Body of pancreas (tissue), 4 donors: ENCODE measurements around the gene PKD2. TPM values are rescaled to one million over a fixed set of nuclear protein-coding genes. Genes with fewer than 3 reads are reported as not detected.
"Not testable (repeated sequence)": the region's sequence is repeated elsewhere in the genome, so short reads cannot be mapped to it uniquely, and the experiment has no call there.

ENCODE experiments used
- ATAC-seq: fragments of 150-250 bp; one replicate; pipeline ENCODE4 v1.9.1; 2016
- DNase-seq, 4 donors: peaks; one replicate each; pipeline ENCODE4 v3.0.0-alpha.2; 2019
- H3K27ac ChIP-seq, 4 donors: fragments of 200-600 bp; sonication (generic); 1 replicate in 3 of 4; 2 replicates in 1 of 4; pipeline versions ENCODE4 v1.5.1 to v1.6.1; 2016 to 2019; ENCODE audit warnings: mild to moderate bottlenecking in 1 of 4, mixed read lengths in 1 of 4, moderate library complexity in 1 of 4
- H3K27me3 ChIP-seq, 2 donors: fragments of 200-600 bp; sonication (generic); one replicate each; pipeline ENCODE4 v1.6.0; 2016; ENCODE audit warnings: mild to moderate bottlenecking in 1 of 2
- H3K36me3 ChIP-seq, 2 donors: fragments of 200-600 bp; sonication (generic); replicated peaks in 1 of 2; 2 replicates each; pipeline ENCODE4 v1.5.1; 2016; ENCODE audit warnings: low read depth in 2 of 2; ENCODE audit not compliant: insufficient read depth in 1 of 2
- H3K4me1 ChIP-seq: fragments of 200-600 bp; sonication (generic); one replicate; pipeline ENCODE4 v1.6.0; 2016
- H3K4me3 ChIP-seq, 2 donors: fragments of 200-600 bp; sonication (generic); 1 replicate in 1 of 2; 2 replicates in 1 of 2; pipeline ENCODE4 v1.5.1; 2016 to 2019
- H3K9me3 ChIP-seq, 3 donors: fragments of 200-600 bp; sonication (generic); 1 replicate in 2 of 3; 2 replicates in 1 of 3; pipeline ENCODE4 v1.5.1; 2016
- POLR2A ChIP-seq, 3 donors: fragments of 450-650 bp; IDR thresholded peaks; one replicate each; pipeline ENCODE4 v1.6.1; 2016; ENCODE audit warnings: antibody characterized with exemption in 3 of 3, mild to moderate bottlenecking in 2 of 3
- WGBS, 2 donors: methylation state at CpG; one replicate each; pipeline ENCODE4 v1.1.5; 2017; 5-methylcytosine and 5-hydroxymethylcytosine counted together
- intact Hi-C: fragments of 100-400 bp; cut with DNase I; formaldehyde crosslinking; loops from one replicate; pipeline ENCODE4 v1.15.1; 2023
- total RNA-seq, 2 donors: library from RNA; depleted of rRNA; stranded (reverse); fragments of >200 nt; gene quantifications; one replicate each; pipeline ENCODE4 v1.1.0, GENCODE V29; 2016
- TF ChIP-seq, protein P1 (sequence below), 7 experiments: fragments of 450-650 bp in 4 of 7; fragments of 200-600 bp in 3 of 7; sonication (generic) in 3 of 7; IDR thresholded peaks; one replicate each; pipeline ENCODE4 v1.5.1; 2016 to 2019; ENCODE audit warnings: antibody characterized with exemption in 7 of 7

The PKD2 gene
- total RNA-seq, 2 donors from 2014 or later = 29.8 to 33.6 TPM

DNA sequence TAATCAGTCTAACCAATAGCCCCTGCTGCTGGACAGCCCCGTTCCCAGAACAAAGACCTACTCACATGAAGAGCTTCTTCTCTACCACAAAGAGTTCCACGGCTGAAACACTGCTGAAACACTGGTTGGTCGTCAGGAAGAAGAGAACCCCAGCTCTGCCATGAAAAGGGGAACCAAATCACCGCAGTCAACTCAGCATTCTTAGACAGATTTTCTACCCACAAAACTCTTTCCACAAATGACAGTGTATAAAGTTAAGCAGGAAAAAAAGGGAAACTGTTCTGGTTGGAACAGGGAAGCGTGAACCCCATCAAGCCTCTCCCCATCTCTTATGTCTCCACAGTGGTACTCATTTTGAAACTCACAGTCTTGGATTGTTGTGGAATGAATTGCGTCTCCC lies 93.7 kb downstream of the PKD2 start:
- no peak for ATAC-seq
- H3K4me3 ChIP-seq = no peak overlapping the region
- TF ChIP-seq, protein P1, sequence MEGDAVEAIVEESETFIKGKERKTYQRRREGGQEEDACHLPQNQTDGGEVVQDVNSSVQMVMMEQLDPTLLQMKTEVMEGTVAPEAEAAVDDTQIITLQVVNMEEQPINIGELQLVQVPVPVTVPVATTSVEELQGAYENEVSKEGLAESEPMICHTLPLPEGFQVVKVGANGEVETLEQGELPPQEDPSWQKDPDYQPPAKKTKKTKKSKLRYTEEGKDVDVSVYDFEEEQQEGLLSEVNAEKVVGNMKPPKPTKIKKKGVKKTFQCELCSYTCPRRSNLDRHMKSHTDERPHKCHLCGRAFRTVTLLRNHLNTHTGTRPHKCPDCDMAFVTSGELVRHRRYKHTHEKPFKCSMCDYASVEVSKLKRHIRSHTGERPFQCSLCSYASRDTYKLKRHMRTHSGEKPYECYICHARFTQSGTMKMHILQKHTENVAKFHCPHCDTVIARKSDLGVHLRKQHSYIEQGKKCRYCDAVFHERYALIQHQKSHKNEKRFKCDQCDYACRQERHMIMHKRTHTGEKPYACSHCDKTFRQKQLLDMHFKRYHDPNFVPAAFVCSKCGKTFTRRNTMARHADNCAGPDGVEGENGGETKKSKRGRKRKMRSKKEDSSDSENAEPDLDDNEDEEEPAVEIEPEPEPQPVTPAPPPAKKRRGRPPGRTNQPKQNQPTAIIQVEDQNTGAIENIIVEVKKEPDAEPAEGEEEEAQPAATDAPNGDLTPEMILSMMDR (IDR thresholded peaks at IDR 0.05) = no peak
- no peak for TF ChIP-seq POLR2A (IDR thresholded peaks at IDR 0.05)
- no peaks in the 10 kb centered on the region for H3K4me1 ChIP-seq
- H3K27me3 ChIP-seq = no peaks in the 10 kb centered on the region
- H3K27ac ChIP-seq = no peak overlapping the region
- no peaks in the 10 kb centered on the region for H3K9me3 ChIP-seq
- 78 to 87% methylated on average over 6 of the region's 6 CpGs for WGBS, 2 donors
- H3K36me3 ChIP-seq = no peaks in the 10 kb centered on the region
- intact Hi-C loops = no loop called here
- DNase-seq = peak in 1 of 4 donors; percentile 43

DNA sequence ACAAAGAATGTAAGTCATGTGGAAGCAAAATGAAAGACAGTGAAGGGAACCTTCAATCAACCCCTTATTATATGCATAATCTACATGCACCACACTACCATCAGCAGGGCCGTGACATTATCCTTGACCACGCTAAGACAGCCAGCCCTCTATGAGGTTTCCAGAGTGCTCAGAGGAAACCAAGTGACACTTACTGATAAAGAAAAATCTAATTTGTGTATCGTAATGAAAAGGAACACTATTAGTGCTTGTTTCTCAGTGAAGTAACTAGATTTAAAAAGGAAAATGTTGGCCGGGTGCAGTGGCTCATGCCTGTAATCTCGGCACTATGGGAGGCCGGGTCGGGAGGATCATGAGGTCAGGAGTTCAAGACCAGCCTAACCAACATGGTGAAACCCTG lies 94.6 kb downstream of the PKD2 start:
- Histone ChIP-seq H3K27ac (no peak overlapping the region), H3K9me3 (no peaks in the 10 kb centered on the region), H3K4me1 (no peaks in the 10 kb centered on the region), H3K36me3 (no peaks in the 10 kb centered on the region), H3K27me3 (no peaks in the 10 kb centered on the region), H3K4me3 (no peak overlapping the region)
- ATAC-seq (no peak), DNase-seq (no peak)
- TF ChIP-seq, protein P1 (IDR thresholded peaks at IDR 0.05) = no peak
- no peak for TF ChIP-seq POLR2A (IDR thresholded peaks at IDR 0.05)
- intact Hi-C loops = no loop called here
- WGBS, 2 donors = 81 to 82% methylated on average over 7 of the region's 7 CpGs

DNA sequence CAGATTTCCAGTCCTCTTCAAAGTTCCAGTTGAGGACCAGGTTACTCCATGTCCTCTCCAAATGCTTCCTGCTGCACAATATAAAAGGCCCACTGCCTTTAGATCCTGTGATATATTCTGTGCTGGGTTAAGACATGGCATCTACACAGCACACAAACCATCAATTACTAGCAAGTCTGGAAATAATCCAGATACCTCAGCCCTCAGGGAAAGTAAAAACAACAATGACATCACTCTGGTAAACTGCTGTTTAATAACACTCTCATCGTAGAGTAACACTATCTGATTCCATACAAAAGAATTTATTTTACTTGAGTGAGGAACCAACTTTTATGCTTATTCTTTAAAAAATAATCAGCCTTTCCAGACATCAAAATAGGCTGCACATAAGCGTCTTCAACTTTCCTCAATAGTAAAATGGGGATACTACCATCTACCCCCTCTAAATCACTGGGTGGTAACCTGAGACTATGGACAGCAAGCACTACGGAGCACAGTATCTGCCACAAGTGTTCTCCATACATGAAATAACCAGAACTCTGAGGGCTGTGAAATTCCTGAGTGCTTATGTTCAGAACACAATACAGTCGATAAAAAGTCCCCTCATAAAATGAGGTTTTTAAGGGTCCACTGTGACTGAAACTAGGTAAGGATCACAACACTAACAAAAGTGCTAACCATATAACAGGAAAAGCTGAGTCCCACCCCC lies 97.6 kb downstream of the PKD2 start:
- no peak overlapping the region for H3K27ac ChIP-seq
- H3K4me1 ChIP-seq = peaks cover 17% of the 10 kb centered on the region
- TF ChIP-seq, protein P1 (IDR thresholded peaks at IDR 0.05) = no peak
- TF ChIP-seq POLR2A (IDR thresholded peaks at IDR 0.05) = no peak
- intact Hi-C loops = no loop called here
- WGBS, 2 donors = 76 to 79% methylated on average over 4 of the region's 4 CpGs
- H3K36me3 ChIP-seq = no peaks in the 10 kb centered on the region
- no peak for DNase-seq
- no peak overlapping the region for H3K4me3 ChIP-seq
- H3K9me3 ChIP-seq = no peaks in the 10 kb centered on the region
- ATAC-seq = no peak
- no peaks in the 10 kb centered on the region for H3K27me3 ChIP-seq

DNA sequence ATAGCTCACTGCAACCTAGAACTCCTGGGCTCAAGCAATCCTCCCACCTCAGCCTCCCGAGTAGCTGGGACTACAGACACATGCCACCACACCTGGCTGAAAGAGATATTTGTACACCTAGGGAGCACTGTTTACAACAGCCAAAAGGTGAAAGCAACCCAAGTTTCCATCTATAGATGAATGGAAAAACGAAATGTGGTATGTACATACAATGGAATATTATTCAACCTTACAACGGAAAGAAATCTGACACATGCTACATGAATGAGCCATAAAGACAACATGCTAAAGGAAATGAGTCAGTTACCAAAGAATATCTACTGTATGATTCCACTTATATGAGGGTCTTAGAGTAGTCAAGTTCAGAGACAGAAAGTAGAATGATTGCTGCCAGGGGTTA lies 98.8 kb downstream of the PKD2 start:
- no peak for DNase-seq
- no peak for ATAC-seq
- WGBS, 2 donors = 86 to 88% methylated on average over 3 of the region's 3 CpGs
- Histone ChIP-seq H3K4me3 (no peak overlapping the region), H3K27me3 (no peaks in the 10 kb centered on the region), H3K9me3 (no peaks in the 10 kb centered on the region), H3K4me1 (peaks cover 26% of the 10 kb centered on the region), H3K36me3 (no peaks in the 10 kb centered on the region), H3K27ac (no peak overlapping the region)
- no peak for TF ChIP-seq POLR2A (IDR thresholded peaks at IDR 0.05)
- intact Hi-C loops = no loop called here

DNA sequence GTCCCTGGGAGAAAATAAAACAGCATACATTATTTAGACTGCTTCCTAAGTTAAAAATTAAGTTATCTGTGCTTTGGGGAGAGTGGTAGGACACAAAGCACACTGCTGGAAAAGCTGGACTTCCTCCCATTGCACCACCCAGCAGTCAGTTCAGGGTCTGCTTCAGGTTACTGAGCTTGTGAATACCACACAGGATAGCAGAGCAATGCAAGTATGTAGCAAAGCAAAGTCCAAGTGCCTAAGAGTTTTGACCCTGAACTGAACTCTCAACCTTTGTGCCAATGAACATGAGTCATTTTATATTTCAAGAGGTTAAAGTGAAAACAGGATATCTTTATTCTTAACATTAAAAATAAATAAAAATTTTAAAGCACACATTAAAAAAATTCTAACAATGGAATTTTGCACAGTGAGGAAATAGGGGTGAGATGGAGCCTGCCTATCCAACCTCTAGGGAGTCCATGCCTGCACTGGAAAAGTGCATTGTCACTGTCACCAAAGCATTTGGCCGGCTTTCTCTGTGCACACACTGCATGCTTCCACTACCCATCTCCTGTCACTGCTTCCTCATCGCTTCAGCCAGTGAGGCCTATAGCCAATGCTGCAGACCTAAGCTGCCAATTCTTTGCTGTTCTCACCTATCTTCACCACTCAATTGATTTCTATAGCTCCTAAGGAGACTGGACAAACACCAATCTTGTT lies 100.1 kb downstream of the PKD2 start:
- Histone ChIP-seq H3K4me1 (peaks cover 26% of the 10 kb centered on the region), H3K27me3 (no peaks in the 10 kb centered on the region), H3K36me3 (no peaks in the 10 kb centered on the region), H3K9me3 (no peaks in the 10 kb centered on the region), H3K4me3 (no peak overlapping the region), H3K27ac (no peak overlapping the region)
- DNase-seq = peak in 2 of 4 donors; percentile 6 to 18
- TF ChIP-seq POLR2A (IDR thresholded peaks at IDR 0.05) = no peak
- TF ChIP-seq, protein P1 (IDR thresholded peaks at IDR 0.05) = no peak
- WGBS, 2 donors = 36 to 57% methylated on average over 2 of the region's 2 CpGs
- intact Hi-C loops = no loop called here
- ATAC-seq = peak; percentile 66

DNA sequence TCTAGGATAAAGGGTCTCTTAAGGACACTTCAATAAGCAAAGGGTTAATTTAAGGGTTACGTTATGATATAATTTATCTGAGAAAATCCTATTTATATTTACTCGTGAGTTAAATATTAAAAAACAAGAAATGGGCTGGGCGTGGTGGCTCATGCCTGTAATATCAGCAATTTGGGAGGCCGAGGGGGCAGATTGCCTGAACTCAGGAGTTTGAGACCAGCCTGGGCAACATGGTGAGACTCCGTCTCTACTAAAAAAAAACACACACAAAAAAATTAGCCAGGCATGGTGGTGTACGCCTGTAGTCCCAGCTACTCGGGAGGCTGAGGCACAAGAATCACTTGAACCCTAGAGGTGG lies 100.7 kb downstream of the PKD2 start:
- H3K36me3 ChIP-seq, intact Hi-C loops, H3K4me3 ChIP-seq, ATAC-seq, H3K27ac ChIP-seq, DNase-seq, H3K27me3 ChIP-seq, H3K9me3 ChIP-seq: not testable (repeated sequence)
- peaks cover 26% of the 10 kb centered on the region for H3K4me1 ChIP-seq
- 56 to 64% methylated on average over 7 of the region's 7 CpGs for WGBS, 2 donors
